ENCODE measurements around the gene SLFN11. TPM values are rescaled to one million over a fixed set of nuclear protein-coding genes. Genes with fewer than 3 reads are reported as not detected.
A peak's percentile ranks its signal among the peaks of the same experiment; 100 is the strongest.
"Not testable (repeated sequence)": the region's sequence is repeated elsewhere in the genome, so short reads cannot be mapped to it uniquely, and the experiment has no call there.

SLFN11 gene
- total RNA-seq (2021) (0.26 to 0.53 TPM (median 0.27 TPM) in 3 replicates), Bru-seq, nascent RNA (percentile 15 among the genes with signal in this experiment)
- long read RNA-seq, experiment 1, partial matches to known transcripts, result 0 of 1 reads
- long read RNA-seq, experiment 1, other reads (novel, unspliced or antisense), result 1 of 1 reads
- long read RNA-seq, experiment 2, full-length matches to known transcripts, result 1 of 1 reads
- long read RNA-seq, experiment 2, partial matches to known transcripts, result 0 of 1 reads
- long read RNA-seq, experiment 2, other reads (novel, unspliced or antisense), result 0 of 1 reads
- long read RNA-seq, experiment 3, result 0 reads

- peaks cover 13% of the 10 kb centered on the region for H3K9me3 Mint-ChIP-seq
- POLR2A ChIA-PET, result interaction anchor here (1.7 kb wide), 1 partner anchor 74 kb away, joined by 5 read pairs; the partner anchor contains the start of gene SLFN13
- TF ChIP-seq SMAD4 (CRISPR knock-in tag; IDR thresholded peaks at IDR 0.05) (no peak), STAT6 (CRISPR knock-in tag; conservative IDR thresholded peaks at IDR 0.05; ENCODE audit: low read depth) (no peak), HMGXB4 (CRISPR knock-in tag; IDR thresholded peaks at IDR 0.05) (no peak)
- CTCF ChIA-PET, result interaction anchor here (0.9 to 1.8 kb wide), 4 partner anchors 60 to 166 kb away, joined by 3 to 4 read pairs (median 4); partner anchors contain the start of gene SLFN5
- no peak within 1 kb of the TSS for H3K27ac Mint-ChIP-seq
- peak within 1 kb of the TSS; percentile 74 for H3K4me3 Mint-ChIP-seq
- no peaks in the 10 kb centered on the region for H3K36me3 Mint-ChIP-seq
- ATAC-seq (peak; percentile 38), DNase-seq (ENCODE audit: low spot score) (no peak)
- peaks cover 96% of the 10 kb centered on the region for H3K27me3 Mint-ChIP-seq (ENCODE audit: low read depth)
- H3K4me1 Mint-ChIP-seq, result peaks cover 16% of the 10 kb centered on the region
Measured at GRCh38 chr17:35373534-35373983, at the start of gene SLFN11. Gene SLFN11 (minus strand): TSS chr17:35373621. CDS start chr17:35363807, 9,814 bp downstream.

GRCh38 chr17:35421069-35421468 is 47.6 kb upstream of the SLFN11 start:
- H3K27ac Mint-ChIP-seq; H3K4me1 Mint-ChIP-seq; POLR2A ChIA-PET; DNase-seq (ENCODE audit: low spot score); H3K9me3 Mint-ChIP-seq; ATAC-seq; H3K4me3 Mint-ChIP-seq; H3K27me3 Mint-ChIP-seq (ENCODE audit: low read depth); CTCF ChIA-PET: not testable (repeated sequence)
- H3K36me3 Mint-ChIP-seq, result peaks cover 15% of the 10 kb centered on the region

- Mint-ChIP-seq H3K27me3 (ENCODE audit: low read depth) (no peaks in the 10 kb centered on the region; the same call in 1 of the 2 replicates), H3K4me3 (no peak overlapping the region), H3K27ac (no peak overlapping the region), H3K4me1 (no peaks in the 10 kb centered on the region), H3K9me3 (peaks cover 18% of the 10 kb centered on the region), H3K36me3 (peaks cover 16% of the 10 kb centered on the region)
- ATAC-seq (no peak), DNase-seq (ENCODE audit: low spot score) (no peak)
- ChIA-PET POLR2A (no interaction called here), CTCF (no interaction called here)
- TF ChIP-seq GABPB1 (CRISPR knock-in tag; IDR thresholded peaks at IDR 0.05) (no peak), ZNF416 (CRISPR knock-in tag; IDR thresholded peaks at IDR 0.05) (no peak), MLX (CRISPR knock-in tag; IDR thresholded peaks at IDR 0.05) (no peak), ZNF396 (CRISPR knock-in tag; IDR thresholded peaks at IDR 0.05; ENCODE audit: borderline replicate concordance) (no peak), ZNF425 (CRISPR knock-in tag; conservative IDR thresholded peaks at IDR 0.05) (no peak), TEAD1 (CRISPR knock-in tag; IDR thresholded peaks at IDR 0.05) (no peak), TEAD4 (CRISPR knock-in tag; IDR thresholded peaks at IDR 0.05) (no peak), USF2 (CRISPR knock-in tag; IDR thresholded peaks at IDR 0.05) (no peak), ETV6 (CRISPR knock-in tag; IDR thresholded peaks at IDR 0.05) (no peak), PRDM15 (CRISPR knock-in tag; IDR thresholded peaks at IDR 0.05) (no peak), NFATC4 (CRISPR knock-in tag; IDR thresholded peaks at IDR 0.05) (no peak), ZNF121 (CRISPR knock-in tag; IDR thresholded peaks at IDR 0.05) (no peak), KAT7 (CRISPR knock-in tag; IDR thresholded peaks at IDR 0.05; ENCODE audit: borderline replicate concordance) (no peak), FOXP4 (CRISPR knock-in tag; IDR thresholded peaks at IDR 0.05) (no peak)
Measured at GRCh38 chr17:35416659-35417058, 43.2 kb upstream of the SLFN11 start.
